B cell (primary cell): ENCODE data around the gene LDLRAD3. TPM values are rescaled to one million over a fixed set of nuclear protein-coding genes. Genes with fewer than 3 reads are reported as not detected.
"Not testable (repeated sequence)": the region's sequence is repeated elsewhere in the genome, so short reads cannot be mapped to it uniquely, and the experiment has no call there.

Experiments used
- ATAC-seq: fragments of 200-7000 bp; cut with Tn5 transposase; one replicate; pipeline ENCODE4 v1.10.0; 2021; ENCODE audit warnings: low read depth, mild to moderate bottlenecking, moderate number of reproducible peaks, moderate library complexity
- CTCF ChIA-PET: fragments of 350-600 bp; sonication (Branson Sonifier 250); formaldehyde crosslinking; loops from one replicate; lab custom pipeline; 2021; ENCODE audit warnings: antibody characterized with exemption, inconsistent platforms; lab: Charles Lee
- POLR2A ChIA-PET: fragments of 350-600 bp; sonication (Branson Sonifier 250); formaldehyde crosslinking; loops from one replicate; lab custom pipeline; 2021; ENCODE audit warnings: antibody characterized with exemption; lab: Charles Lee
- DNase-seq: peaks from one replicate; pipeline ENCODE4 v3.0.0; 2013
- H2AFZ ChIP-seq: 2 replicates; pipeline ENCODE4 v1.6.1; 2012; ENCODE audit warnings: mild to moderate bottlenecking, low read depth, low read length; ENCODE audit not compliant: insufficient read depth, poor library complexity, severe bottlenecking
- H3K27ac ChIP-seq, 2 donors: 1 replicate in 1 of 2; 2 replicates in 1 of 2; pipeline ENCODE4 v1.5.1; 2012 to 2013; ENCODE audit warnings: low read length in 2 of 2, mild to moderate bottlenecking in 2 of 2, moderate library complexity in 1 of 2
- H3K27me3 ChIP-seq, 4 experiments: fragments of 200-600 bp in 1 of 4; sonication (generic) in 1 of 4; replicated peaks in 1 of 4; 1 replicate in 2 of 4; 2 replicates in 2 of 4; pipeline versions ENCODE4 v1.6.1 to v1.7.0; 2013 to 2016; ENCODE audit warnings: low read length in 3 of 4, mild to moderate bottlenecking in 2 of 4, mixed read lengths in 1 of 4, moderate library complexity in 1 of 4; ENCODE audit not compliant: insufficient read depth in 4 of 4, control insufficient read depth in 3 of 4; ENCODE audit errors: control extremely low read depth in 1 of 4
- H3K36me3 ChIP-seq, 2 experiments: replicated peaks in 1 of 2; 1 replicate in 1 of 2; 2 replicates in 1 of 2; pipeline versions ENCODE4 v1.6.1 to v1.7.1; 2013; ENCODE audit warnings: low read length in 1 of 2; ENCODE audit not compliant: insufficient read depth in 2 of 2, control insufficient read depth in 1 of 2; ENCODE audit errors: control extremely low read depth in 1 of 2, extremely low read depth in 1 of 2
- H3K4me1 ChIP-seq, 2 donors: fragments of 200-600 bp in 1 of 2; sonication (generic) in 1 of 2; 1 replicate in 1 of 2; 2 replicates in 1 of 2; pipeline versions ENCODE4 v1.5.1 to v1.6.1; 2013 to 2017; ENCODE audit warnings: low read length in 2 of 2; ENCODE audit not compliant: control insufficient read depth in 2 of 2, insufficient read depth in 2 of 2
- H3K4me2 ChIP-seq: replicated peaks from 2 replicates; pipeline ENCODE3; 2012; ENCODE audit warnings: mild to moderate bottlenecking, low read depth, low read length; ENCODE audit not compliant: poor library complexity, severe bottlenecking
- H3K4me3 ChIP-seq, 5 experiments: fragments of 200-600 bp in 1 of 5; sonication (generic) in 1 of 5; 1 replicate in 3 of 5; 2 replicates in 2 of 5; pipeline versions ENCODE4 v1.5.1 to v1.7.0; 2011 to 2016; ENCODE audit warnings: low read length in 4 of 5, mild to moderate bottlenecking in 4 of 5, low read depth in 2 of 5, control low read depth in 1 of 5, moderate library complexity in 1 of 5; ENCODE audit not compliant: insufficient read depth in 1 of 5; ENCODE audit errors: control extremely low read depth in 1 of 5, extremely low read depth in 1 of 5
- H3K79me2 ChIP-seq: fragments of 200-600 bp; sonication (generic); one replicate; pipeline ENCODE4 v1.6.0; 2016; ENCODE audit warnings: low read length; ENCODE audit not compliant: control insufficient read depth, insufficient read depth
- H3K9ac ChIP-seq: fragments of 200-600 bp; sonication (generic); 2 replicates; pipeline ENCODE4 v1.6.1; 2017; ENCODE audit warnings: mild to moderate bottlenecking, low read length, moderate library complexity
- H3K9me3 ChIP-seq, 3 donors: one replicate each; pipeline versions ENCODE4 v1.6.1 to v1.7.1; 2013; ENCODE audit warnings: low read length in 2 of 3; ENCODE audit not compliant: control insufficient read depth in 2 of 3, insufficient read depth in 1 of 3; ENCODE audit errors: control extremely low read depth in 1 of 3
- H4K20me1 ChIP-seq: 2 replicates; pipeline ENCODE4 v1.6.0; 2012; ENCODE audit warnings: mild to moderate bottlenecking, low read length; ENCODE audit not compliant: insufficient read depth, control insufficient read depth, poor library complexity, severe bottlenecking
- H3K27ac Mint-ChIP-seq: one replicate; pipeline ENCODE4 v1.8.0; 2021; ENCODE audit warnings: mixed read lengths
- H3K27me3 Mint-ChIP-seq: one replicate; pipeline ENCODE4 v1.8.0; 2021; ENCODE audit warnings: mixed read lengths
- H3K4me1 Mint-ChIP-seq: one replicate; pipeline ENCODE4 v1.8.0; 2021; ENCODE audit warnings: mixed read lengths
- H3K4me3 Mint-ChIP-seq: one replicate; pipeline ENCODE4 v1.8.0; 2021; ENCODE audit warnings: mixed read lengths
- H3K9me3 Mint-ChIP-seq: one replicate; pipeline ENCODE4 v1.8.0; 2022; ENCODE audit warnings: mixed read lengths; ENCODE audit not compliant: insufficient read depth
- EZH2 ChIP-seq: IDR thresholded peaks from 2 replicates; pipeline ENCODE4 v1.6.1; 2012; ENCODE audit warnings: borderline replicate concordance, low read depth, mild to moderate bottlenecking, moderate library complexity, low read length; ENCODE audit not compliant: insufficient read depth, poor library complexity, severe bottlenecking
- WGBS: methylation state at CpG from one replicate; pipeline ENCODE4 v1.1.5; 2013; ENCODE audit warnings: missing lambda C conversion rate; ENCODE audit not compliant: insufficient coverage; 5-methylcytosine and 5-hydroxymethylcytosine counted together
- intact Hi-C: fragments of 100-400 bp; cut with micrococcal nuclease; formaldehyde crosslinking; loops from one replicate; pipeline ENCODE4 v1.10.0; 2022
- polyA plus RNA-seq: library from polyadenylated mRNA; depleted of rRNA; stranded (reverse); fragments of >200 nt; gene quantifications from 2 replicates; pipeline ENCODE4 v1.2.3, GENCODE V29; 2012
- total RNA-seq, 2 donors: library from RNA; stranded (reverse); fragments of 120-200 nt in 1 of 2; gene quantifications; 1 replicate in 1 of 2; 2 replicates in 1 of 2; pipeline versions ENCODE4 v1.2.3 to v1.2.4, GENCODE V29; 2013 to 2022
- TF ChIP-seq, protein P1 (sequence below): fragments of 200-600 bp; IDR thresholded peaks from one replicate; pipeline ENCODE4 v1.8.0; 2022; ENCODE audit warnings: antibody characterized with exemption, mild to moderate bottlenecking

Gene LDLRAD3
- total and polyA plus RNA-seq, 2 donors (not counting 1 experiment from before 2014, with no cell fraction given): 0.01 TPM; not detected in 1

DNA sequence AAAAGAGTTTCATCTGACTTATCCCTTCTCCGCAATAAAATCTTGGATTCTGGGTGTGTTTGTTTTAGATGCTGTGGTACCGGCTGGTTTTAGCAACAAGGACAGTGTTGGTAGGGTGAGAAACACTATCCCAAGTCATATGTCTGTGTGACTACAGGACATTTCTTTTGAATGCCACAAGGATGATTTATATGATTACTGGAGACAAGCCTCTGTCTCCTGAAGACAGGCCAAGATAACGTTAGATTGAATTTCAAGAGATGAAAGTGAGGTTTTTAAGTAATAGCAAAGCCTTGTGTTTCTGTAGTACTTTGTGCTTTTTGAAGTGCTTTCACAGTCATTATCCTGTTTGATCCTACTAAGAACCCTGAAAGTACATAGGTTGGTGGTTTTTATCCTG lies 243.8 kb downstream of the LDLRAD3 start:
- no peak for TF ChIP-seq EZH2
- TF ChIP-seq, protein P1, sequence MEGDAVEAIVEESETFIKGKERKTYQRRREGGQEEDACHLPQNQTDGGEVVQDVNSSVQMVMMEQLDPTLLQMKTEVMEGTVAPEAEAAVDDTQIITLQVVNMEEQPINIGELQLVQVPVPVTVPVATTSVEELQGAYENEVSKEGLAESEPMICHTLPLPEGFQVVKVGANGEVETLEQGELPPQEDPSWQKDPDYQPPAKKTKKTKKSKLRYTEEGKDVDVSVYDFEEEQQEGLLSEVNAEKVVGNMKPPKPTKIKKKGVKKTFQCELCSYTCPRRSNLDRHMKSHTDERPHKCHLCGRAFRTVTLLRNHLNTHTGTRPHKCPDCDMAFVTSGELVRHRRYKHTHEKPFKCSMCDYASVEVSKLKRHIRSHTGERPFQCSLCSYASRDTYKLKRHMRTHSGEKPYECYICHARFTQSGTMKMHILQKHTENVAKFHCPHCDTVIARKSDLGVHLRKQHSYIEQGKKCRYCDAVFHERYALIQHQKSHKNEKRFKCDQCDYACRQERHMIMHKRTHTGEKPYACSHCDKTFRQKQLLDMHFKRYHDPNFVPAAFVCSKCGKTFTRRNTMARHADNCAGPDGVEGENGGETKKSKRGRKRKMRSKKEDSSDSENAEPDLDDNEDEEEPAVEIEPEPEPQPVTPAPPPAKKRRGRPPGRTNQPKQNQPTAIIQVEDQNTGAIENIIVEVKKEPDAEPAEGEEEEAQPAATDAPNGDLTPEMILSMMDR: no peak
- POLR2A ChIA-PET: no interaction called here

DNA sequence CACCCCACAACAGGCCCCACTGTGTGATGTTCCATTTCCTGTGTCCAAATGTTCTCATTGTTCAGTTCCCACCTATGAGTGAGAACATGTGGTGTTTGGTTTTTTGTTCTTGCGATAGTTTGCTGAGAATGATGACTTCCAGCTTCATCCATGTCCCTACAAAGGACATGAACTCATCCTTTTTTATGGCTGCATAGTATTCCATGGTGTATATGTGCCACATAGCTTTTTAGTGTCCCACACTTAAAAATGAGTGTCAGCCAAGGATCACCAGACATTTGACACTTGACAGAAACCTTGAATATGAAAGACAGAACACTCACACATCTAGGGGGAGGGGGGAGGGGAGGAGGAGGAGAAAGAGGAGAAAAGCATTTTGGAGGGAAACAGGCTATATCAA lies 245.9 kb downstream of the LDLRAD3 start:
- H3K27me3 ChIP-seq, H3K9ac ChIP-seq, H3K4me3 Mint-ChIP-seq, intact Hi-C loops, CTCF ChIA-PET, H3K4me3 ChIP-seq, H3K9me3 ChIP-seq, H2AFZ ChIP-seq, H3K27ac ChIP-seq, POLR2A ChIA-PET, H3K9me3 Mint-ChIP-seq, H3K4me1 ChIP-seq, H4K20me1 ChIP-seq, ATAC-seq, H3K4me1 Mint-ChIP-seq, H3K36me3 ChIP-seq, H3K27ac Mint-ChIP-seq, H3K79me2 ChIP-seq, H3K4me2 ChIP-seq, DNase-seq: not testable (repeated sequence)
- H3K27me3 Mint-ChIP-seq: peaks cover 17% of the 10 kb centered on the region
- WGBS: no CpG with 5 or more reads among the region's 1 CpG

More for the DNA sequence above, 243.8 kb downstream of the LDLRAD3 start:
- no peaks in the 10 kb centered on the region for H3K9me3 Mint-ChIP-seq
- no peak overlapping the region for H3K4me2 ChIP-seq
- H2AFZ ChIP-seq: no peak overlapping the region
- no peaks in the 10 kb centered on the region for H3K9me3 ChIP-seq
- H3K27ac Mint-ChIP-seq: no peak overlapping the region
- H3K9ac ChIP-seq: no peak overlapping the region
- H3K27ac ChIP-seq: no peak overlapping the region
- H3K4me1 Mint-ChIP-seq: no peaks in the 10 kb centered on the region
- no peaks in the 10 kb centered on the region for H3K36me3 ChIP-seq
- H3K27me3 Mint-ChIP-seq: peaks cover 17% of the 10 kb centered on the region
- no peaks in the 10 kb centered on the region for H3K4me1 ChIP-seq
- H3K27me3 ChIP-seq: peaks cover 0 to 4% (median 0%) of the 10 kb centered on the region in 4 experiments
- H3K4me3 Mint-ChIP-seq: no peak overlapping the region
- H3K4me3 ChIP-seq: no peak overlapping the region
- H3K79me2 ChIP-seq: no peaks in the 10 kb centered on the region
- DNase-seq: no peak
- H4K20me1 ChIP-seq: no peaks in the 10 kb centered on the region
- WGBS: 100% methylated on average over 1 of the region's 3 CpGs
- CTCF ChIA-PET: no interaction called here
- intact Hi-C loops: no loop called here
- ATAC-seq: no peak
